GM10847 (cell line): ENCODE results near the gene SHANK2.

ENCODE experiments used
- POLR2A ChIP-seq: IDR thresholded peaks from 2 replicates; pipeline ENCODE4 v1.6.1; 2011; ENCODE audit not compliant: insufficient read length; ENCODE audit errors: extremely low read depth

The SHANK2 gene

DNA sequence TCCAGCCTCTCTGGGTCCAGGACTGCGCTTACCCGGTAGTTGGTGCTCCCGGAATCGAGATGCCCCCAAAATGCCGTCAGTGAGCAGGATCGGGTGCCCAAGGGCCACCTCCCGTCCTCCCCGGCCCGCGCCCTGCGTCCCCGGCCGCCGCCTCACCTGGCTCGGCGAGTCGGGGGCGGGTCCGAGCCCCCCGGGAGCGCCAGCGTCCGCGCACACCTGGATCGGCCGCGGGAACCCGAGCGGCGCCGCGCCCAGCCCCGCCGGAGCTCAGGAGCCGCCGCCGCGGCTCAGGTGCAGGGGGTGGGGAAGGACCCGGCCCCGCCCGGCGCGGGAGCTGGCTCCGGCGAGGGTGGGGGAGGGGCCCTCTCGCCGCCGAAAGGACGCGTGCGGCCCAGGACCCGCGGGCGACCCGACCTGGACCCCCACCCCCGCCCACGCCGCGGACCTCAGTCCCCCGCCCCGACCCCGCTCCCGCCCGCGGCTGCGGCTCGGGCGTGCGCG, at the start of gene SHANK2:
Gene SHANK2 (minus strand): TSS at position 309 of the 501 bp plus-strand sequence. CDS start 105,251 bp downstream, outside the sequence.
- TF ChIP-seq POLR2A = peak; percentile 14

DNA sequence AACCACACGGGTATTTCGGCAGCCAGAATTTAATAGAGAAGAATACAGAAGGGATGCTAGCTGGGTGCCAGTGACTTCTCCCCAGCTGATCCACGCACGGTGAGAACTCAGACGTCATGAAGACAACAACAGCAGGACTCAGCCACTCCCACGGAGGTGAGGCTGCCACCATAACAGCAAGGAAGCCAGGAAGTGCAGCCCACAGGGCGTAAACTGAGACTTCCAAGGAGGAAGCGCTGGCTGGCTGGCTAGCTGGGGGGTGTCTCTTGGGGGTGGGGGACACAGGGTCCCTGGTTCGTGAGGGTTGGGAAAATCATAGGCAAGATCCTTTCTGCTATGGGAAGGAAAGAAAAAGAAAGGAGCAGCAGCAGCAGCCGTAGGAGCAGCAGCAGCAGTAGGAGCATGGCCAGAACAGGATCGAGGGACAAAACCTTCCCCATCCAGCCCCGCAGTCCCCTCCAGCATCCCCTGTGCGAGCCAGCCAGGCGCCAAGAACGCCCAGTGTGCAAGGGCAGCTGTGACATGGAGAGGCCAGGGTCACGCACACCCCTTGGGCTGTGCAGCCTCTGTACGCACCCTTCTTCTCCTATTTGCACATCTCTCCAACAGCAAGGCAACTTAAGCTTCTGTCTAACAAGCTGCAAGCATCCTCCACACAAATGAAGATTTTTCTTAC, 49.6 kb upstream of the SHANK2 start:
- no peak for TF ChIP-seq POLR2A

DNA sequence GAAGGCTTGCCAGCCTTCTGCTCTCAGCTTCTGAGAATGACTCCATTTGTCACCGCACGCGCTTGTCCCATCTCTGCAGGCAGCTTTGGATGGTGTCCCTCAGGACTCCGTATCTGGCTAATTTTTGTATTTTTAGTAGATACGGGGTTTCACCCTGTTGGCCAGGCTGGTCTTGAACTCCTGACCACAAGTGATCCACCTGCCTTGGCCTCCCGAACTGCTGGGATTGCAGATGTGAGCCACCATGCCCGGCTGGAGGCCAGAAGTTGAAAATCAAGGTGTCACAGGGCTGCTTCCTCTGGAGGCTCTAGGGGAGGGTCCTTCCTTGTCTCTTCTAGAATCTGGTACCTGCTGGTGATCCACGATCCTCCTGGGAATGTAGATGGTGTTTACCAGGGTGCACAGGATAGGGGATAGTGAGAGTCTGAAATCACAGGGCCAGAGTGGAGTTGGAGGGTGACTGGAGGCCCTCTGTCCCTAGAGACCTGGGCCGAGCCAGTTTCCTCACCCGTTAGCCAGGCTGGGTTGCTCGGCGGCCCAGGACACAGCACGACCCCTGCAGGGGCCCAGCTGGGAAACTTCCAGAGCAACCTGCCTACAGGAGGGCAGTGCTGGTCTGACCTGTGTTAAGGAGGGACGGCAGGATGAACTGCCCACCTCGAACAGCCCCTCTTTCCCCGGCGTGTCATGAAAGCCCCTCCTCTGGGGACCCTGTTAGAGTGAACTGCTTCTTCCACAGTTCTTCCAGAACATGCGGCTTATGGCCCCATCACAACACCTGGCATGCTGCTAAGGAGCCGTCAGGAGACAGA, 48.9 kb upstream of the SHANK2 start:
- no peak for TF ChIP-seq POLR2A

DNA sequence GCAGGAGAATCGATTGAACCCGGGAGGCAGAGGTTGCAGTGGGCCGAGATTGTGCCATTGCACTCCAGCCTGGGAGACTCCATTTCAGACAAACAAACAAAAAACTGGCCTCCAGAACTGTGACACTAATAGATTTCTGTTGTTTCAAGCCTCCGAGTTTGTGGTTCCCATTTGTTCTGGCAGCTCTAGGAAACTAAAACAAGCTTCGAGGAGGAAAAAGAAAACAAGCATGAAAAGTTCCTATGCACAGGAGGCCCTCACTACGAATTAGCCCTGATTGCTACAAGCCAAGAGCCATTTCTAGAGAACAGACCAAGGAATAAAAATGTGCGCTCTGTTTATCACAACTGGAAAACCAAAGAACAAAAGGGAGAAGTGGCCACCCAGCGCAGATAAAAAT, 47.8 kb upstream of the SHANK2 start:
- TF ChIP-seq POLR2A = no peak

DNA sequence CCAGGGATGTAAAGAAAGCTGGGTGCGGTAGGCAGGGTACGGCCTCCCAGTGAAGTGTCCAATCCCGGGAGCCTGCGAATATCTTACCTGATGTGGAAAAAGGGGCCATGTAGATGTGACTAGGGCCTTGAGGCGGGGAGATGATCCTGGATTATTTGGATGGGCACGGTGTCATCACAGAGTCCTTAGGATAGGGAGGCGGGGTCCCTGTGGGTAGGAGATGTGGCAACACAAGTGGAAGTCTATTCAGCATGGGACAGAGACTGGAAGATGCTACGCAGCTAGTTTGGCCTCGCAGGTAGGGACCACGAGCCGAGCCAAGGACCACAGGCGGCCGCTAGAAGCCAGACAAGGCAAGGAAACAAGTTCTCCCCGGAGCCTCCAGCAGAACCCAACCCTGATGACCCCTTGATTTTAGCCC, 46.4 kb upstream of the SHANK2 start:
- no peak for TF ChIP-seq POLR2A

- TF ChIP-seq POLR2A = no peak
These were observed 45.7 kb upstream of the SHANK2 start for GRCh38 chr11:71298016-71298550.

DNA sequence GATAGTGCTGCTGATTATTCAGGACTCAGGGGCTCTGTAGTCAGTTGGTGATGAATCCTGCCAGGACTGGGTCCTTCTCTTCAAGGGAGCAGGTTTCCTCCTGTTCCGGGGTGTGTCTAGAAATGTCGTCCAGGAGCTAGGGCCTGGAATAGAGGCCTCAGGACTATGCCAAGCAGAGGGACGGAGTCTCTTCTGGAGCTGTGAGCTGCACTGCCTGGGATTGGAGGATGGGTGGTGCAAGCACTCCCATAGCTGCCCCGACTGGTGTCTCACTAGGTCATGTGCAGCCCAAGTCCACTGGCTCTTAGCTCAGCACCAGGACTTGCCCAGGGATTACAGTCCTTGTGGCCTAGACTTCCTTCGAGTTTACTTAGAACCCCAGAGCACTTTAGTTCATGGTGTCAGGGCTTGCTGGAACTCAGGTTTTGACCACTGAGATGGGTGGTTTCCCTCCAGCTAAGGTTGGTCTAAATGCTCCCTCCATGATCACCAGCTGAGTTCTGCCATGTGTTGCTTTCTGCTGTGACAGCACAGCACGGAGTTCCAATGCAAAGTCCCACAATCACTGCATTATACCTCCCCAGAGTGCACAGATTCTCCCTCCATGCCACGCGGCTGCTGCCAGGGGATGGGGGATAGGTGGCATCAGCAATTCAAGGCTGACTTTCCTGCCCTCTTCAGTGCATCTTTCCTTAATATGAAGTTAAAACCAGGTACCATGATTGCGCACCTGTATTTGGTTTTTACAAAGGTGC, 42.6 kb upstream of the SHANK2 start:
- TF ChIP-seq POLR2A = no peak

GRCh38 chr11:71293961-71294782, 41.8 kb upstream of the SHANK2 start:
- TF ChIP-seq POLR2A = no peak

- no peak for TF ChIP-seq POLR2A
These were observed 34.6 kb upstream of the SHANK2 start for GRCh38 chr11:71286701-71287643.

GRCh38 chr11:71285111-71285510, 32.7 kb upstream of the SHANK2 start:
- no peak for TF ChIP-seq POLR2A

DNA sequence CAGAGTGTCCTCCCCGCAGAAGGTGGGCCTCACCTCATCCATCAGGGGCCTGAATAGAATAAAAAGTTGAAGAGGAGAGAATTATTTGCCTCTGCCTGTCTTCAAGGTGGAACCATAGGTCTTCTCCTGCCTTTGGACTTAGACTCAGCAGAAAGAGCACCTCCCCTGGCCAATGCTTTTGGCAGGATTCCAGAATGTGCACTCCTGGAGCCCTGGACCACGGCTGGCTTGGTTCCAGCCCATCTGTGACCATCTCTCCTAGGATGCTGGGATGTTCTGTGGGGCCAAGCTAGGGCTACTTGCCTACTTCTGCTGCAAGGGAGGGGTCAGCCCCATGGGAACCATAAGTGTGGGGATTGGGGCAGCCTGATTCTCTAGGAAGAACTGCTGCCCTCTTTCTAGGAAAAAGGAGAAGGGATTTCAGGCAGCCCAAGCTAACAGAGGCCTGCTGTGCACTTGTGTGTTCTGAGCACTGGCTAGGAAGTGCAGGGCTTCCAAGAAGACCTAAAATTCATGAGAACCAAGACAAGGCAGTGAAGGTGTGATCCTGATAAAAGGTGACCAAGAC, 32.2 kb upstream of the SHANK2 start:
- no peak for TF ChIP-seq POLR2A

GRCh38 chr11:71283971-71284441, 31.6 kb upstream of the SHANK2 start:
- no peak for TF ChIP-seq POLR2A
